GM12878 (cell line): ENCODE results near the gene TOPAZ1. TPM values are rescaled to one million over a fixed set of nuclear protein-coding genes. Genes with fewer than 3 reads are reported as not detected.

Source experiments
- ATAC-seq: fragments of 200-7000 bp; cut with Tn5 transposase; 3 replicates; pipeline ENCODE4 v1.9.1; 2020; ENCODE audit warnings: mild to moderate bottlenecking, moderate library complexity
- BruUV-seq: library from RNA; stranded (reverse); fragments of 400-500 nt; replicated peaks from 2 replicates; lab custom pipeline; 2021; lab: Mats Ljungman, UMichigan
- CTCF ChIA-PET: fragments of 300-600 bp; sonication (Branson Sonifier 250); formaldehyde crosslinking; extraction: SDS; loops from one replicate; lab custom pipeline; 2021; ENCODE audit warnings: inconsistent platforms; lab: Yijun Ruan, JAX
- POLR2A ChIA-PET: fragments of 350-600 bp; formaldehyde crosslinking; extraction: SDS; loops from one replicate; lab custom pipeline; 2021; ENCODE audit warnings: inconsistent platforms; lab: Charles Lee
- RAD21 ChIA-PET: fragments of 300-600 bp; sonication (Branson Sonifier 250); formaldehyde crosslinking; loops from one replicate; lab custom pipeline; 2023; ENCODE audit warnings: antibody characterized with exemption; ENCODE audit not compliant: unreplicated experiment; lab: Charles Lee
- SMC1A ChIA-PET: fragments of 300-600 bp; sonication (Branson Sonifier 250); formaldehyde crosslinking; loops from one replicate; lab custom pipeline; 2023; ENCODE audit not compliant: unreplicated experiment, uncharacterized antibody; lab: Charles Lee
- DNase-seq: peaks from one replicate; pipeline ENCODE4 v3.0.0-alpha.2; 2011; ENCODE audit warnings: low read depth, low spot score
- FAIRE-seq: peaks from 3 replicates; lab custom pipeline; 2011; peaks lifted over from hg19 to GRCh38; lab: Jason Lieb, UNC
- H2AFZ ChIP-seq: 2 replicates; pipeline ENCODE4 v1.6.0; 2011; ENCODE audit warnings: low read depth, low read length, control low read depth; ENCODE audit not compliant: control insufficient read depth
- H3K27ac ChIP-seq: 2 replicates; pipeline ENCODE4 v1.5.1; 2011; ENCODE audit warnings: control low read depth; ENCODE audit not compliant: control insufficient read depth, insufficient read depth
- H3K27me3 ChIP-seq, 2 experiments: replicated peaks in 1 of 2; 2 replicates each; pipeline versions ENCODE4 v1.6.0 to v1.6.1; 2011; ENCODE audit warnings: low read length in 1 of 2; ENCODE audit not compliant: control insufficient read depth in 2 of 2, insufficient read depth in 2 of 2
- H3K36me3 ChIP-seq, 2 experiments: 2 replicates each; pipeline ENCODE4 v1.5.1; 2011; ENCODE audit warnings: low read length in 1 of 2; ENCODE audit not compliant: control insufficient read depth in 2 of 2, insufficient read depth in 2 of 2
- H3K4me1 ChIP-seq: 2 replicates; pipeline ENCODE4 v1.6.1; 2011; ENCODE audit warnings: mild to moderate bottlenecking, low read length, moderate library complexity, mixed read lengths; ENCODE audit not compliant: control insufficient read depth, insufficient read depth
- H3K4me2 ChIP-seq: 2 replicates; pipeline ENCODE4 v1.6.0; 2011; ENCODE audit warnings: control low read depth; ENCODE audit not compliant: control insufficient read depth, insufficient read depth
- H3K4me3 ChIP-seq: fragments of 200-600 bp; sonication (generic); 2 replicates; pipeline ENCODE4 v1.5.1; 2016
- H3K79me2 ChIP-seq: 2 replicates; pipeline ENCODE4 v1.6.0; 2011; ENCODE audit warnings: low read length; ENCODE audit not compliant: control insufficient read depth, insufficient read depth
- H3K9ac ChIP-seq: 2 replicates; pipeline ENCODE4 v1.8.0; 2011; ENCODE audit warnings: low read length, control low read depth, mixed read lengths; ENCODE audit not compliant: control insufficient read depth, insufficient read depth
- H3K9me3 ChIP-seq: replicated peaks from 3 replicates; pipeline ENCODE4 v1.5.1; 2011; ENCODE audit warnings: mild to moderate bottlenecking, low read length; ENCODE audit not compliant: control insufficient read depth, insufficient read depth
- H4K20me1 ChIP-seq: 2 replicates; pipeline ENCODE4 v1.6.0; 2011; ENCODE audit not compliant: control insufficient read depth, insufficient read depth
- BRCA1 ChIP-seq: IDR thresholded peaks from 2 replicates; pipeline ENCODE4 v1.6.1; 2011; ENCODE audit warnings: low read depth, low read length, improper control_type of control experiment
- CBX3 ChIP-seq: fragments of 200-600 bp; sonication (generic); IDR thresholded peaks from 2 replicates; pipeline ENCODE4 v1.6.1; 2016; ENCODE audit warnings: low read depth, borderline replicate concordance
- CREM ChIP-seq: IDR thresholded peaks from 2 replicates; pipeline ENCODE4 v1.6.1; 2014; ENCODE audit warnings: antibody characterized with exemption, low read depth
- ETV6 ChIP-seq, 2 experiments: fragments of 450-650 bp in 1 of 2; IDR thresholded peaks in 1 of 2; conservative IDR thresholded peaks in 1 of 2; 2 replicates each; pipeline ENCODE4 v1.6.1; 2014; ENCODE audit warnings: antibody characterized with exemption in 1 of 2, borderline replicate concordance in 1 of 2, low read depth in 1 of 2, mild to moderate bottlenecking in 1 of 2, moderate library complexity in 1 of 2
- HDAC2 ChIP-seq: fragments of 200-600 bp; sonication (generic); IDR thresholded peaks from 2 replicates; pipeline ENCODE4 v1.6.1; 2017
- JUND ChIP-seq: IDR thresholded peaks from 2 replicates; pipeline ENCODE4 v1.6.1; 2012; ENCODE audit warnings: low read depth, mild to moderate bottlenecking, low read length, improper control_type of control experiment, moderate library complexity
- NR2F1 ChIP-seq: fragments of 450-650 bp; conservative IDR thresholded peaks from 2 replicates; pipeline ENCODE4 v1.6.1; 2017; ENCODE audit warnings: mild to moderate bottlenecking
- RAD21 ChIP-seq: IDR thresholded peaks from 2 replicates; pipeline ENCODE4 v1.6.1; 2011; ENCODE audit warnings: mild to moderate bottlenecking, low read depth, low read length, moderate library complexity; ENCODE audit not compliant: insufficient read depth
- SREBF2 ChIP-seq: IDR thresholded peaks from 2 replicates; pipeline ENCODE4 v1.6.1; 2012; ENCODE audit warnings: mild to moderate bottlenecking, low read length
- SUZ12 ChIP-seq: fragments of 200-600 bp; sonication (generic); IDR thresholded peaks from one replicate; pipeline ENCODE4 v1.6.1; 2018; ENCODE audit warnings: antibody characterized with exemption, mild to moderate bottlenecking; ENCODE audit not compliant: unreplicated experiment
- ZNF24 ChIP-seq: fragments of 450-650 bp; IDR thresholded peaks from 2 replicates; pipeline ENCODE4 v1.6.1; 2017; ENCODE audit warnings: antibody characterized with exemption, mild to moderate bottlenecking
- WGBS: methylation state at CpG from one replicate; pipeline ENCODE4 v1.1.6; 2016; ENCODE audit warnings: low lambda C conversion rate; ENCODE audit not compliant: insufficient replicate concordance, insufficient coverage; ENCODE audit errors: missing lambda C conversion rate; 5-methylcytosine and 5-hydroxymethylcytosine counted together
- in situ Hi-C: fragments of 300-500 bp; cut with MboI; formaldehyde crosslinking; loops from 9 replicates; pipeline ENCODE4 v1.14.3; 2018; ENCODE audit warnings: mixed read lengths
- intact Hi-C: fragments of 100-400 bp; cut with micrococcal nuclease; formaldehyde crosslinking; loops from one replicate; pipeline ENCODE4 v1.14.2; 2022; ENCODE audit not compliant: unreplicated experiment
- polyA plus RNA-seq, 11 experiments: library from polyadenylated mRNA; depleted of rRNA in 4 of 11; unstranded in 6 of 11; stranded (reverse) in 5 of 11; fragments of >200 nt; fragmentation: Nextera tagmentation in 4 of 11; fragmentation: Illumina TruSeq in 1 of 11; extraction: Ambion mirVana in 4 of 11; extraction: Trizol in 1 of 11; gene quantifications; 1 replicate in 1 of 11; 2 replicates in 10 of 11; pipeline versions ENCODE4 v1.2.1 to v1.2.3, GENCODE V29; 2011 to 2016; ENCODE audit warnings: inconsistent platforms in 2 of 11, missing spikeins in 2 of 11, low read depth in 1 of 11
- total RNA-seq, 4 experiments: library from RNA; depleted of rRNA in 3 of 4; stranded (reverse); fragments of >200 nt in 3 of 4; fragmentation: Illumina TruSeq in 1 of 4; extraction: Trizol in 1 of 4; gene quantifications; 2 replicates each; pipeline versions ENCODE4 v1.2.1 to v1.2.3, GENCODE V29; 2013 to 2021
- TF ChIP-seq, protein P1 (sequence below): fragments of 450-650 bp; IDR thresholded peaks from 2 replicates; pipeline ENCODE4 v1.6.1; 2016; ENCODE audit warnings: mild to moderate bottlenecking
- TF ChIP-seq, protein P2 (sequence below): fragments of 450-650 bp; IDR thresholded peaks from 2 replicates; pipeline ENCODE4 v1.6.1; 2016; ENCODE audit warnings: mild to moderate bottlenecking
- TF ChIP-seq, protein P3 (sequence below): fragments of 450-650 bp; IDR thresholded peaks from 2 replicates; pipeline ENCODE4 v1.6.1; 2018; ENCODE audit warnings: mild to moderate bottlenecking, low read depth, moderate library complexity; ENCODE audit not compliant: partially characterized antibody
- TF ChIP-seq, protein P4 (sequence below): fragments of 150-350 bp; IDR thresholded peaks from 2 replicates; pipeline ENCODE4 v1.6.1; 2016; ENCODE audit warnings: low read depth, low read length

TOPAZ1 gene
- total and polyA plus RNA-seq, 10 of the 15 experiments (the other 5 are each of a cell fraction or from before 2014, with no cell fraction given): 0.02 TPM; not detected in 9

DNA sequence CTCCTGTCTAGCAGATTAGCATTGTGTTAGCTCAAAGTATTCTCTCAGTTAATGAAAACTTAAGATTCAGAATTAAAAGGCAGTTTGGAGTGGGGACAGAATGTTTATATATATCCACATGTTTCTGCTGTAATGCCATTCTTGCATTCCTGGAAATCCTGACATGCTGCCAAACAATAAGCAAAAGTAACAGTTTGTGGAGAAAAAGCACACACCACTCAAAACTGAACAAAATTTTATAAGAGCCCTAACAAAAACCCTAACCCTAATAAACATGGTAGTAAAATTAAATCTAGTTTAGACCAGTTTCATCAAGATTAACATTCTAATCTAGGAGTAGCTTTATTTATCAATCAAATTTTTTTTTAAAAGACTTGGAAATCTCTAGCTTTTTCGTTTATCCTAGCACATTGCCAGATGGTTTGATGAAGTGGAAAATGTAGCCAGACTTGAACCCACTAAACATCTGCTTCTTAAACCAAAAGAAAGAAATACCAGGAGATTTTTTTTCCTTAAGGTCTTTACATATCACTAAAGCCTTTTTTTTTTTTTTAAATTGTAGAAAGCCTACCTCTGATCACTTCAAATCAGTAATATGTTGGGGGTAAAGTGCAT, 100.6 kb downstream of the TOPAZ1 start:
- ChIA-PET CTCF (interaction anchor here (0.9 to 1.6 kb wide), 3 partner anchors 10 to 135 kb away, joined by 3 to 5 read pairs (median 4); partner anchors contain the start of gene ZNF445), SMC1A (interaction anchor here (0.6 to 5.1 kb wide), 6 partner anchors 12 to 1183 kb away, joined by 3 to 40 read pairs (median 4); no protein-coding TSS in a partner anchor), POLR2A (interaction anchor here (1.0 to 1.1 kb wide), 3 partner anchors 21 to 130 kb away, joined by 3 to 8 read pairs (median 5); no protein-coding TSS in a partner anchor), RAD21 (interaction anchor here (1.4 to 1.8 kb wide), 2 partner anchors 15 to 97 kb away, joined by 3 to 4 read pairs; no protein-coding TSS in a partner anchor)
- Histone ChIP-seq H3K27ac (no peak overlapping the region), H3K36me3 (no peaks in the 10 kb centered on the region), H3K4me2 (no peak overlapping the region), H3K9ac (no peak overlapping the region), H3K79me2 (peaks cover 23% of the 10 kb centered on the region), H4K20me1 (no peaks in the 10 kb centered on the region), H3K27me3 (no peaks in the 10 kb centered on the region), H2AFZ (no peak overlapping the region), H3K4me1 (no peaks in the 10 kb centered on the region), H3K9me3 (no peaks in the 10 kb centered on the region), H3K4me3 (no peak overlapping the region)
- 100% methylated on average over 1 of the region's 1 CpG for WGBS
- DNase-seq (no peak), ATAC-seq (no peak), FAIRE-seq (no peak)
- intact Hi-C loops: no loop called here
- no TSS peak for BruUV-seq
- in situ Hi-C loops: no loop called here
- TF ChIP-seq ETV6 (conservative IDR thresholded peaks at IDR 0.05 in 1 of 2, IDR thresholded peaks at IDR 0.05 in 1 of 2; ENCODE audit: borderline replicate concordance in 1 of 2, low read depth in 1 of 2) (no peak), ZNF24 (no peak), HDAC2 (no peak), NR2F1 (no peak), RAD21 (no peak), SUZ12 (no peak), JUND (no peak), CBX3 (no peak), CREM (no peak), BRCA1 (no peak), SREBF2 (no peak)
- TF ChIP-seq, protein P1, sequence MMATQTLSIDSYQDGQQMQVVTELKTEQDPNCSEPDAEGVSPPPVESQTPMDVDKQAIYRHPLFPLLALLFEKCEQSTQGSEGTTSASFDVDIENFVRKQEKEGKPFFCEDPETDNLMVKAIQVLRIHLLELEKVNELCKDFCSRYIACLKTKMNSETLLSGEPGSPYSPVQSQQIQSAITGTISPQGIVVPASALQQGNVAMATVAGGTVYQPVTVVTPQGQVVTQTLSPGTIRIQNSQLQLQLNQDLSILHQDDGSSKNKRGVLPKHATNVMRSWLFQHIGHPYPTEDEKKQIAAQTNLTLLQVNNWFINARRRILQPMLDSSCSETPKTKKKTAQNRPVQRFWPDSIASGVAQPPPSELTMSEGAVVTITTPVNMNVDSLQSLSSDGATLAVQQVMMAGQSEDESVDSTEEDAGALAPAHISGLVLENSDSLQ: no peak
- TF ChIP-seq, protein P2, sequence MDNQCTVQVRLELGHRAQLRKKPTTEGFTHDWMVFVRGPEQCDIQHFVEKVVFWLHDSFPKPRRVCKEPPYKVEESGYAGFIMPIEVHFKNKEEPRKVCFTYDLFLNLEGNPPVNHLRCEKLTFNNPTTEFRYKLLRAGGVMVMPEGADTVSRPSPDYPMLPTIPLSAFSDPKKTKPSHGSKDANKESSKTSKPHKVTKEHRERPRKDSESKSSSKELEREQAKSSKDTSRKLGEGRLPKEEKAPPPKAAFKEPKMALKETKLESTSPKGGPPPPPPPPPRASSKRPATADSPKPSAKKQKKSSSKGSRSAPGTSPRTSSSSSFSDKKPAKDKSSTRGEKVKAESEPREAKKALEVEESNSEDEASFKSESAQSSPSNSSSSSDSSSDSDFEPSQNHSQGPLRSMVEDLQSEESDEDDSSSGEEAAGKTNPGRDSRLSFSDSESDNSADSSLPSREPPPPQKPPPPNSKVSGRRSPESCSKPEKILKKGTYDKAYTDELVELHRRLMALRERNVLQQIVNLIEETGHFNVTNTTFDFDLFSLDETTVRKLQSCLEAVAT: no peak
- TF ChIP-seq, protein P3, sequence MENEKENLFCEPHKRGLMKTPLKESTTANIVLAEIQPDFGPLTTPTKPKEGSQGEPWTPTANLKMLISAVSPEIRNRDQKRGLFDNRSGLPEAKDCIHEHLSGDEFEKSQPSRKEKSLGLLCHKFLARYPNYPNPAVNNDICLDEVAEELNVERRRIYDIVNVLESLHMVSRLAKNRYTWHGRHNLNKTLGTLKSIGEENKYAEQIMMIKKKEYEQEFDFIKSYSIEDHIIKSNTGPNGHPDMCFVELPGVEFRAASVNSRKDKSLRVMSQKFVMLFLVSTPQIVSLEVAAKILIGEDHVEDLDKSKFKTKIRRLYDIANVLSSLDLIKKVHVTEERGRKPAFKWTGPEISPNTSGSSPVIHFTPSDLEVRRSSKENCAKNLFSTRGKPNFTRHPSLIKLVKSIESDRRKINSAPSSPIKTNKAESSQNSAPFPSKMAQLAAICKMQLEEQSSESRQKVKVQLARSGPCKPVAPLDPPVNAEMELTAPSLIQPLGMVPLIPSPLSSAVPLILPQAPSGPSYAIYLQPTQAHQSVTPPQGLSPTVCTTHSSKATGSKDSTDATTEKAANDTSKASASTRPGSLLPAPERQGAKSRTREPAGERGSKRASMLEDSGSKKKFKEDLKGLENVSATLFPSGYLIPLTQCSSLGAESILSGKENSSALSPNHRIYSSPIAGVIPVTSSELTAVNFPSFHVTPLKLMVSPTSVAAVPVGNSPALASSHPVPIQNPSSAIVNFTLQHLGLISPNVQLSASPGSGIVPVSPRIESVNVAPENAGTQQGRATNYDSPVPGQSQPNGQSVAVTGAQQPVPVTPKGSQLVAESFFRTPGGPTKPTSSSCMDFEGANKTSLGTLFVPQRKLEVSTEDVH: no peak
- TF ChIP-seq, protein P4, sequence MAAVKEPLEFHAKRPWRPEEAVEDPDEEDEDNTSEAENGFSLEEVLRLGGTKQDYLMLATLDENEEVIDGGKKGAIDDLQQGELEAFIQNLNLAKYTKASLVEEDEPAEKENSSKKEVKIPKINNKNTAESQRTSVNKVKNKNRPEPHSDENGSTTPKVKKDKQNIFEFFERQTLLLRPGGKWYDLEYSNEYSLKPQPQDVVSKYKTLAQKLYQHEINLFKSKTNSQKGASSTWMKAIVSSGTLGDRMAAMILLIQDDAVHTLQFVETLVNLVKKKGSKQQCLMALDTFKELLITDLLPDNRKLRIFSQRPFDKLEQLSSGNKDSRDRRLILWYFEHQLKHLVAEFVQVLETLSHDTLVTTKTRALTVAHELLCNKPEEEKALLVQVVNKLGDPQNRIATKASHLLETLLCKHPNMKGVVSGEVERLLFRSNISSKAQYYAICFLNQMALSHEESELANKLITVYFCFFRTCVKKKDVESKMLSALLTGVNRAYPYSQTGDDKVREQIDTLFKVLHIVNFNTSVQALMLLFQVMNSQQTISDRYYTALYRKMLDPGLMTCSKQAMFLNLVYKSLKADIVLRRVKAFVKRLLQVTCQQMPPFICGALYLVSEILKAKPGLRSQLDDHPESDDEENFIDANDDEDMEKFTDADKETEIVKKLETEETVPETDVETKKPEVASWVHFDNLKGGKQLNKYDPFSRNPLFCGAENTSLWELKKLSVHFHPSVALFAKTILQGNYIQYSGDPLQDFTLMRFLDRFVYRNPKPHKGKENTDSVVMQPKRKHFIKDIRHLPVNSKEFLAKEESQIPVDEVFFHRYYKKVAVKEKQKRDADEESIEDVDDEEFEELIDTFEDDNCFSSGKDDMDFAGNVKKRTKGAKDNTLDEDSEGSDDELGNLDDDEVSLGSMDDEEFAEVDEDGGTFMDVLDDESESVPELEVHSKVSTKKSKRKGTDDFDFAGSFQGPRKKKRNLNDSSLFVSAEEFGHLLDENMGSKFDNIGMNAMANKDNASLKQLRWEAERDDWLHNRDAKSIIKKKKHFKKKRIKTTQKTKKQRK: no peak
